Spleen (tissue), 11 donors: ENCODE measurements around the gene TNKS1BP1. TPM values are rescaled to one million over a fixed set of nuclear protein-coding genes. Genes with fewer than 3 reads are reported as not detected.

Experiments used
- DNase-seq: peaks from one replicate; pipeline ENCODE4 v3.0.0-alpha.2; 2020
- H3K27ac ChIP-seq, 8 donors: fragments of 200-600 bp; sonication (generic) in 7 of 8; 1 replicate in 4 of 8; 2 replicates in 4 of 8; pipeline versions ENCODE4 v1.5.0 to v1.8.0; 2016 to 2021; ENCODE audit warnings: inconsistent platforms in 4 of 8, mild to moderate bottlenecking in 4 of 8, moderate library complexity in 1 of 8
- H3K27me3 ChIP-seq, 7 donors: fragments of 200-600 bp; sonication (generic) in 6 of 7; replicated peaks in 1 of 7; 1 replicate in 4 of 7; 2 replicates in 3 of 7; pipeline versions ENCODE4 v1.5.0 to v1.8.0; 2016 to 2021; ENCODE audit warnings: inconsistent platforms in 3 of 7, mild to moderate bottlenecking in 1 of 7
- H3K36me3 ChIP-seq, 6 donors: fragments of 200-600 bp; sonication (generic) in 5 of 6; 1 replicate in 4 of 6; 2 replicates in 2 of 6; pipeline versions ENCODE4 v1.5.0 to v1.8.0; 2016 to 2021; ENCODE audit warnings: inconsistent platforms in 2 of 6
- H3K4me1 ChIP-seq, 6 donors: fragments of 200-600 bp; sonication (generic) in 5 of 6; 1 replicate in 3 of 6; 2 replicates in 3 of 6; pipeline versions ENCODE4 v1.5.0 to v1.8.0; 2016 to 2021; ENCODE audit warnings: inconsistent platforms in 3 of 6
- H3K4me3 ChIP-seq, 8 donors: fragments of 200-600 bp; sonication (generic) in 7 of 8; 1 replicate in 4 of 8; 2 replicates in 4 of 8; pipeline versions ENCODE4 v1.5.0 to v1.8.0; 2016 to 2021; ENCODE audit warnings: inconsistent platforms in 4 of 8, mild to moderate bottlenecking in 4 of 8, moderate library complexity in 2 of 8
- H3K9me3 ChIP-seq, 8 donors: fragments of 200-600 bp; sonication (generic) in 7 of 8; 1 replicate in 4 of 8; 2 replicates in 4 of 8; pipeline versions ENCODE4 v1.5.0 to v1.8.0; 2016 to 2021; ENCODE audit warnings: inconsistent platforms in 4 of 8
- POLR2A ChIP-seq, 3 donors: fragments of 450-650 bp; IDR thresholded peaks; one replicate each; pipeline ENCODE4 v1.5.1; 2017; ENCODE audit warnings: antibody characterized with exemption in 3 of 3, mild to moderate bottlenecking in 1 of 3
- POLR2AphosphoS5 ChIP-seq, 3 donors: sonication (generic); formaldehyde crosslinking; IDR thresholded peaks; one replicate each; pipeline ENCODE4 v1.5.1; 2017; ENCODE audit warnings: antibody characterized with exemption in 3 of 3
- WGBS, 5 donors: extraction: QIAGEN DNeasy Blood & Tissue Kit in 3 of 5; methylation state at CpG; one replicate each; pipeline versions ENCODE4 v1.1.5 to v1.1.7; 2013 to 2018; 5-methylcytosine and 5-hydroxymethylcytosine counted together
- intact Hi-C: fragments of 100-400 bp; cut with DNase I; formaldehyde crosslinking; loops from one replicate; pipeline ENCODE4 v1.15.0; 2023; ENCODE audit warnings: low total_unique reads
- polyA plus RNA-seq, 3 donors: library from polyadenylated mRNA; stranded (reverse); fragments of 200-250 nt; gene quantifications; one replicate each; pipeline ENCODE4 v1.2.1, GENCODE V29; 2013
- total RNA-seq, 7 donors: library from RNA; depleted of rRNA in 3 of 7; stranded (reverse); fragments of >200 nt in 3 of 7; fragmentation: NEBNext Ultra II Directional in 4 of 7; extraction: Animal tissue kit (Norgen Biotek cat#: 25700) in 4 of 7; gene quantifications; one replicate each; pipeline versions ENCODE4 v1.1.0 to v1.2.1, GENCODE V29; 2016 to 2021
- TF ChIP-seq, protein P1 (sequence below), 11 experiments: fragments of 200-600 bp in 7 of 11; fragments of 450-650 bp in 4 of 11; sonication (generic) in 4 of 11; IDR thresholded peaks in 8 of 11; conservative IDR thresholded peaks in 3 of 11; 1 replicate in 7 of 11; 2 replicates in 4 of 11; pipeline versions ENCODE4 v1.4.0 to v1.8.0; 2016 to 2021; ENCODE audit warnings: antibody characterized with exemption in 11 of 11, inconsistent platforms in 4 of 11, mild to moderate bottlenecking in 1 of 11
- donor health status: healthy with polysubstance abuse.
- donor health status: DM: no; HTN: no; CAD: no; lungs with moderate emphysema.
- donor health status: DM: no; HTN: no; CAD: no.
- donor health status: Bipolar disorder and iron deficiency.
- donor health status: healthy.
- donor health status: DM: no; HTN: no; CAD: no.
- donor health status: DM: yes; HTN: yes; CAD: no.

TNKS1BP1 gene
- total and polyA plus RNA-seq, 10 donors = 19.8 to 126 (median 48.2) TPM

DNA sequence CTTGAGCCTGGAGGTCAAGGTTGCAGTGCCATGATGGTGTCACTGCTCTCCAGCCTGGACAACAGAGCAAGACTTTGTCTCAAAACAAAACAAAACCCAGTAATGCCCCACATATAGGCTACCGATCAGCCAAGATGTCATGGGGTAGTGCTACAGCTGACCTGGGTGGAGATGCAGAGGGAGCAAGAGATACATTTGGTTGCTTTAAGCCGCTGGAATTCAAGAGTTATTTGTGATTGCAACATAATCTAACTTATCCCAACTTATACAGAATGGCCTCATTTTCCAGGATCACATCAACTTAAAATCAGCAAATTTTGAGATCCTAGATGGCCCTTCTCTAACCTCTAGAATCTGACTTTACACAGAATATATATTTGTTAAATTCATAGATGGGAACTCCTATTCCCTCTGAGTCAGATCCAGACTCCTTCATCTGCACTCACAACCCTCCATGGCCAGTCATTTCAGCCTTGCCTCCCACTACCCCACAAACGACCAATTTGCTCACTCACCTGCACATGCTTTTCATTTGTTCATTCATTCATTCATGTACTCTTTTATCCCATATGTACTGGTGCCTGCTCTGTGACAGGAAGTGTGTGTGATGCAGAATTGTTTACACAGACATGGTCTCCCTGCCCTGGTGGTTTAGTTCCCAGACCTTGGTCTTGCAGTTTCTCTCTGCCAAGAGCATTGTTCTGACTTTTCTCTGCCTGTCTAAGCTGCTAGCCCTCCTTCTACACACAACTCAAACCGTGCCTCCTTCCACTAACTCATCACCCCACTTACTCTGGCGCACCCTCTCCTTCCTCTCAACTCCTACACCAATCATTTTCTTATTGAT lies 63.6 kb downstream of the TNKS1BP1 start:
- H3K27ac ChIP-seq = no peak overlapping the region
- no peaks in the 10 kb centered on the region for H3K36me3 ChIP-seq
- H3K4me3 ChIP-seq = no peak overlapping the region
- intact Hi-C loops = no loop called here
- H3K27me3 ChIP-seq = peaks cover 0 to 4% (median 0%) of the 10 kb centered on the region in 7 donors
- TF ChIP-seq, protein P1, sequence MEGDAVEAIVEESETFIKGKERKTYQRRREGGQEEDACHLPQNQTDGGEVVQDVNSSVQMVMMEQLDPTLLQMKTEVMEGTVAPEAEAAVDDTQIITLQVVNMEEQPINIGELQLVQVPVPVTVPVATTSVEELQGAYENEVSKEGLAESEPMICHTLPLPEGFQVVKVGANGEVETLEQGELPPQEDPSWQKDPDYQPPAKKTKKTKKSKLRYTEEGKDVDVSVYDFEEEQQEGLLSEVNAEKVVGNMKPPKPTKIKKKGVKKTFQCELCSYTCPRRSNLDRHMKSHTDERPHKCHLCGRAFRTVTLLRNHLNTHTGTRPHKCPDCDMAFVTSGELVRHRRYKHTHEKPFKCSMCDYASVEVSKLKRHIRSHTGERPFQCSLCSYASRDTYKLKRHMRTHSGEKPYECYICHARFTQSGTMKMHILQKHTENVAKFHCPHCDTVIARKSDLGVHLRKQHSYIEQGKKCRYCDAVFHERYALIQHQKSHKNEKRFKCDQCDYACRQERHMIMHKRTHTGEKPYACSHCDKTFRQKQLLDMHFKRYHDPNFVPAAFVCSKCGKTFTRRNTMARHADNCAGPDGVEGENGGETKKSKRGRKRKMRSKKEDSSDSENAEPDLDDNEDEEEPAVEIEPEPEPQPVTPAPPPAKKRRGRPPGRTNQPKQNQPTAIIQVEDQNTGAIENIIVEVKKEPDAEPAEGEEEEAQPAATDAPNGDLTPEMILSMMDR (IDR thresholded peaks at IDR 0.05 in 8 of 11, conservative IDR thresholded peaks at IDR 0.05 in 3 of 11) = no peak
- no peak for DNase-seq
- peaks cover 0 to 37% (median 21%) of the 10 kb centered on the region in 8 donors for H3K9me3 ChIP-seq
- WGBS, 5 donors = 48 to 50% (median 49%) methylated on average over 5 of the region's 5 CpGs
- no peaks in the 10 kb centered on the region for H3K4me1 ChIP-seq

DNA sequence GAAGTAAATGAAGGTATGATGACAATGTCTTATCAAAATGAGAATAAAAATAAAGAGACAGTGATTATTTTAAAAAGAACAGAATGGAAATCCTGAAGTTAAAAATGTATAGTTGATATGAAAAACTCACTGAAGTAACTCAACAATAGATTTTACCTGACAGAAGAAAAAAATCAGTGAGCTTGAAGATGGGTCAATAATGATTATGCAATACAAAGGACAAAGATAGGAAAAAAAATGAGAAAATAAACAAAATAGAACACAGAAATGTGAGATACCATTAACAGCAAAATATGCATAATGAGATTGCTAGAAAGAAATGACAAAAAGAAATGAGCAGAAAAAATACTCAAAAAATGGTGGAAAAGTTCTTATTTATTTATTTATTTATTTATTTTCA lies 68.6 kb downstream of the TNKS1BP1 start:
- H3K36me3 ChIP-seq = no peaks in the 10 kb centered on the region
- DNase-seq = no peak
- intact Hi-C loops = no loop called here
- peaks cover 0 to 14% (median 0%) of the 10 kb centered on the region in 7 donors for H3K27me3 ChIP-seq
- H3K4me1 ChIP-seq = no peaks in the 10 kb centered on the region
- H3K4me3 ChIP-seq = no peak overlapping the region
- no peak overlapping the region for H3K27ac ChIP-seq
- H3K9me3 ChIP-seq = peaks cover 0 to 23% (median 12%) of the 10 kb centered on the region in 8 donors
- TF ChIP-seq POLR2AphosphoS5 (IDR thresholded peaks at IDR 0.05) (no peak), POLR2A (IDR thresholded peaks at IDR 0.05) (no peak)
- TF ChIP-seq, protein P1 (IDR thresholded peaks at IDR 0.05 in 8 of 11, conservative IDR thresholded peaks at IDR 0.05 in 3 of 11) = no peak

DNA sequence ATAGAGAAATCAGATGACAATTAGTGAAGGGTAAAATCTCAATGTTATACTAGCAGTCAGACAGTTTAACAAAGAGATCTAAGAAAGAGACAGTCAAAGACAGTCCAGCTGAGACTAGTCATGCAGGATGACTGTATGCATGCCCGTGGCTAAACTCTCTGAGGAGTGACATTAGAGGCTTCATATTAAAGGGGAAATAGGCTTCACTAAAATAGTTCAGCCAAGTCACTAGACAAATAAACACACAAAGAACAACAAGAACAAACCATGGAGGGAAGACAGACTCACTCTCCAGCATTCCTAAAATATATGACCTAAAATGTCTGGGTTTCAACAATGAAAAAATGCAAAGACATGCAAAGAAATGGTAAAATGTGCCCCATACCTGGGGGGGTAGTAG lies 69.1 kb downstream of the TNKS1BP1 start:
- WGBS, 5 donors = 24 to 45% (median 38%) methylated on average over 1 of the region's 1 CpG
- Histone ChIP-seq H3K27ac (no peak overlapping the region), H3K4me1 (no peaks in the 10 kb centered on the region), H3K4me3 (no peak overlapping the region), H3K9me3 (peaks cover 0 to 23% (median 12%) of the 10 kb centered on the region in 8 donors), H3K27me3 (peaks cover 0 to 19% (median 0%) of the 10 kb centered on the region in 7 donors), H3K36me3 (no peaks in the 10 kb centered on the region)
- DNase-seq = no peak
- TF ChIP-seq POLR2A (IDR thresholded peaks at IDR 0.05) (no peak), POLR2AphosphoS5 (IDR thresholded peaks at IDR 0.05) (no peak)
- TF ChIP-seq, protein P1 (IDR thresholded peaks at IDR 0.05 in 8 of 11, conservative IDR thresholded peaks at IDR 0.05 in 3 of 11) = no peak
- intact Hi-C loops = no loop called here

DNA sequence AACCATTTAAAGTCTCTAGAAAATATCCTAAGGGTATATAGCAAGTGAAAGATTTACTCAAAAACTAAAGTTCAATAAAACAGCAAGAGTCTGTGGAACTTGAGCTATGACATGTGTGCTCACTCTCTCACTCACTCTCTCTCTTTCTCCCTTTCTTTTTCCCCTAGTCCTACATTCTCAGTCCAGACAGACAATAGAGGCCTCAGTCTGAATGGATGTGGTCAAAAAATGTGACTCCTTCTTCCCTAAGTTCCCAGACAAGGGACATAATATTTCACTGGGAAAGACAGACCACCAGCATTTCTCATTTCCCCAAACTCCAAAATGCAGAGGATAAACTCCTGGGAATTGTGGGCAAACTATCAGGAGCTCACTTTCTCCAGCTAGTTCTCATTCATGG lies 70.1 kb downstream of the TNKS1BP1 start:
- no peak for TF ChIP-seq POLR2AphosphoS5 (IDR thresholded peaks at IDR 0.05)
- TF ChIP-seq, protein P1 (IDR thresholded peaks at IDR 0.05 in 8 of 11, conservative IDR thresholded peaks at IDR 0.05 in 3 of 11) = no peak
- no peak for TF ChIP-seq POLR2A (IDR thresholded peaks at IDR 0.05)
- peaks cover 0 to 23% (median 12%) of the 10 kb centered on the region in 8 donors for H3K9me3 ChIP-seq
- H3K4me1 ChIP-seq = peaks cover 0 to under 1% (median 0%) of the 10 kb centered on the region in 6 donors
- no peak overlapping the region for H3K4me3 ChIP-seq
- intact Hi-C loops = loop anchor here (5.0 kb wide), 1 partner anchor 122 kb away; no protein-coding TSS in a partner anchor
- H3K27ac ChIP-seq = no peak overlapping the region
- peaks cover 0 to 19% (median 0%) of the 10 kb centered on the region in 7 donors for H3K27me3 ChIP-seq
- no peaks in the 10 kb centered on the region for H3K36me3 ChIP-seq
- DNase-seq = no peak
